ENCODE measurements around the gene KDM3B.
A peak's percentile ranks its signal among the peaks of the same experiment; 100 is the strongest.

Gene KDM3B

DNA sequence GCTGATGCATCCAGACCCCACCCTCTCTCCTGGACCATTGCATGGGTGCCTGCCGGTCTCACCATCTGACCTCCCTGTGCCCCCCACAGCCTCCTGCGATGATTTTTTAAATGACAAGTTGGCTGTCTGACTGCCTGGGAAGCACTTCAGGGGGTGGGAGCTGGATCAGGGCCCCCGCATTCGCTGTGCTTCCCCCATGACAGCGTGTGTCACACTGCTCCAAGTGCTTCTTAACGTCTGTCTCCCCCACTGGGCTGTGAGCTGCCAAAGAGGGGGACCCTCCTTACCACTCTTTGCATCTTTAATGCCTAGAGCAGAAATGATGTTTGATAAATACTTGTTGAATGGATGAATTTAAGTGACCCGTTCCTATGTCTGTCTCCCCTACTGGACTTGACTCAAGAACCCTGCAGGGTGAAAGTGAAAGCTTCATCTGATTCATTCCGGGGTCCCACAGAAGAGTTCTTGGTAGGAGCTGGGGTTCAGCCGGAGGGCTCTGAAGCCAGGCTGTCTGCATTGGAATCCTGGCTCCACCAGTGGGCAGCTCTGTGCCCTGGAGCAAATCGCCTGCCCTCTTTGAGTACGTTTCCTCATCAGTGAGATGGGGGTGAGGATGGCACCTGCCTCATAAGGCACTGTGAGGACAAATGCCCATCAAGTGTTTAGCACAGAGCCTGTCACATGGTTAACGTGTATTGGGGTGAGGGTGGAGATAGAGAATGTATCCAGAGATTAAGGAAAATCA is 105.2 kb downstream of the KDM3B start:
- no peak for TF ChIP-seq POLR2A (IDR thresholded peaks at IDR 0.05; ENCODE audit: low read length)
- DNase-seq, result no peak

DNA sequence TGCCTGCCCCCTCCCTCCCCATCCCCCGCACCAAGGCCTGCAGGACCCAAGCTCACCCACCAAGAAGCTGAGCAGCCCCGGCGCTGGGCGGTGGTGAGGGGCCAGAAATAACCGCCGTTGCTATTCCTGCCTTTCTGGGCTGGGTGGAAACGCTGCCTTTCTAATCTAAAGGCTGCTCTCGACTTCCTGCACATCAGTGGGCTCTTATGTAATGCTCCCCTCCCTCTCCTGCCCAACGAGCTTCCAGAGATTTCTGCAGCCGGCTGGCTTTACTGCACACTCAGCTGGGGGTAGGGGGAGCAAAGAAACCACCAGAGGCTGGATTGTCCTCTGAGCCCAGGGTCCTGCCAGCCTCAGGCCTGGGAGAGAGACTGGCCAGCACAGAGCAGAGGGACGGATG is 105.9 kb downstream of the KDM3B start:
- no peak for DNase-seq
- no peak for TF ChIP-seq GATA1 (IDR thresholded peaks at IDR 0.05; ENCODE audit: low read depth, low read length)
- TF ChIP-seq POLR2A (IDR thresholded peaks at IDR 0.05; ENCODE audit: low read length), result no peak

DNA sequence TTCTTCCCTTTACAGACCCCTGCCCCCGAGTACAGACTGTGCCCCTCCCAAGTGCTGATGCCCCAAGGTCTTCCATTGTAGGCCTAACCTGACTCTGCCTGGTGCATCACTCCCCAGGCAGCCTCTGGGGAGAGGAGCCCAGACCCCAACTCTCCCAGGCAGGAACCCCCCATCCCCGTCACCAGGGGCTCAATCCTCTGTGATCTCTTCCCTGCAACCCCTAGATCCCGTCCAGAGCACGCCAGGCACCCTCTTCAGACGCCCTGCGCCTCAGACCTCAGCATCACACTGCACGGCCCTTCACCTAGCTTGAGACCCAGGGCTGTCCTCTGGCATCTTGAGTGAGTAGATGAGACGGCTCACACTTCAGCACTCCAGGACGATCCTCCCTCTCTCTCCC is 106.4 kb downstream of the KDM3B start:
- no peak for DNase-seq
- TF ChIP-seq GATA1 (IDR thresholded peaks at IDR 0.05; ENCODE audit: low read depth, low read length), result no peak
- TF ChIP-seq POLR2A (IDR thresholded peaks at IDR 0.05; ENCODE audit: low read length), result no peak

DNA sequence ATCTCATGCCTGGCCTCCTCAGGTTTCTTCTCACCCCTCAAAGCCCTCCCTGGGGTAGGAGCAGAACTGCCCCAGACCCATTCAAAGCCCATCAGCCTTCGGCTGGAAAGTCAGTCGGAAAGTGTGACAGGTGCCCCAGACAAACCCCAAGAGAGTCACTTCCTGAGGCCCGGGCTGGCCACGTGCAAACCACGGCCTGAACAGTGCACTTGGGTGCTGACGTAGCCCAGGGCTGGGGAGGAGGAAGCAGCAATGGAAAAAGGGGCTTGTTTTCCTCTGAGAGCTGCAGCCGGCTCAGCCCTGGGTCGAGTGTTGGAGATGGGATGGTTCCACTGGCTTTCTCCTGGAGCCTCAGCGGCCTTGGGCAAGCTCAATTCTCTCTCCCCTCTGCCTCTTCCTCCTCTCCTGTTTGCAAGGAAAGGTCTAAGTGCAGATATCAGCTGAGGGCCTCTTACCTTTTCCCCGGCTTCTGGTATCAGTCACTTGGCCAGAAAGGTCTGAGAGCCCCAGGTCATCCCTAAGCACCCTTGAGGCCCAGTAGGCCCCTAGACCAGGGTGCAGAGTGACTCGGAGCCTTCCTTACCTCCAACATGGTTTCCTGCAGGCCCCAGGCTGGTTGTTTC is 106.9 kb downstream of the KDM3B start:
- DNase-seq, result no peak
- TF ChIP-seq POLR2A (IDR thresholded peaks at IDR 0.05; ENCODE audit: low read length) (peak; percentile 22), GATA1 (IDR thresholded peaks at IDR 0.05; ENCODE audit: low read depth, low read length) (no peak)

DNA sequence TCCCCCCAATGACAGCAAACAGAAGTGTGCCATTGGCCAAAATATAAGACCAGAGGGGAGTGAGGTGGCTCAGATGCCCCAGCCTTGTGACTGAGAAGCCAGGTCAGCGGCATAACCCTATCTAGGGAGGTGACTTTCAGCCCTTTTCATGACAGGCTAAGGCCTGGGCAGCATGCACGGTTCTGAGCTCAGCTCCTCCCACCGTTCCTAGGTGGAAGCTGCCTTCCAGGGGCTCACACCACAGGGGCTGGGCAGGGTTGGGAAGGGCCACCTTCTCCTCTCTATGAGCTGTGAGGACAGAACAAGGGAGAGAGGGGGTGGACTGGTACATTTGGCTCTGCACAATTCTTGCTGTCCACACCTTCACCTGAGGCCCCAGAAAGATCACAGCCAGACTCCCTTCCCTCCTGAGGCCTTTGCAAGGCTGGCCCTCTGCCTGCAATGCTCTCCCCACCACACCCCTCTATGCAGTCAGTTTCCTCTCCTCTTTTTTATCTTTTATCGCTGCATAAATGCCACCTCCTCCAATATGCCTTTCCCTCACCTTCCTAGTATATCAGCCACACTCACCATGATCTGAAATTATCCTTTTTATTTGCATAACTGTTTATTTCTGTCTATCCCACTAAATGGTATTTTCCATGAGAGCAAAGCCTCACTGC is 107.7 kb downstream of the KDM3B start:
- TF ChIP-seq POLR2A (IDR thresholded peaks at IDR 0.05; ENCODE audit: low read length) (no peak), GATA1 (IDR thresholded peaks at IDR 0.05; ENCODE audit: low read depth, low read length) (no peak)
- DNase-seq, result peak in 1 of 2 experiments; percentile 27

DNA sequence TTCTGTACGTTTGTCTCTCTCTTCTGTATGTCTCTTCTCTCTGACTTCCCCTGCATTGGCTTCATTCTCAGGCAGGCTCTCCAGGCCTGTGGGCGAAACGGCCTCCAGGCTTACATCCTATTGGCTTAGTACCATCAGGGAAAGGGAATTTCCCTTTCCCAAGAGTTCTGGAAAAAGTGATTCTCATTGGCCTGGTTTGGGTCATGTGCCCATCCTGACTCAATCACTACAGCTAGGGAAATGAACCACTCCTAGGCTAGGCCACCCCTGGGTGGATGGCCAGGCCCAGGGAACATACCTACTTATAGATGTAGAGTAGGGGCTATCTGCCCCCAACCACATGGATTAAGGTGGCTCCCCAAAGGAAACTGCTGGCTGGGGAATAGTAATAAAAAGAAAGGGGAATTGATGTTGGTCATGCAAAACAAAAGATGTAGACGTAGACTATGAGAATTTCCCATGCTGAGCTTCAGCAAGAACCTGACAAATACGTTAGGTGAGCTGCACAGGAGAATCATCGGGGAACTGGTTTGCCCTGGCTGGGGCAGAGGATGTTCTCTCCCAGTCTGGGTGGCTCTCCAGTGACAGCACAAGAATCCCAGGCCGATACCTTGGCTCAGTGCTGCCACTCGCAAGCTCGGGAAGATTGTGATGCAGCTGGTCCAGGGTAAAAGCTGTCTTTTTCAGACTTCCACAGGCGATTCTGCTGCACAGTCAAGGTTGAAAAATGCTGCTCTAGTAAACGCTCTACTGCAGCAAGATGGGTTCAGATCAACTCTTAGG is 109.0 kb downstream of the KDM3B start:
- no peak for DNase-seq
- TF ChIP-seq POLR2A (IDR thresholded peaks at IDR 0.05; ENCODE audit: low read length) (no peak), GATA1 (IDR thresholded peaks at IDR 0.05; ENCODE audit: low read depth, low read length) (no peak)

DNA sequence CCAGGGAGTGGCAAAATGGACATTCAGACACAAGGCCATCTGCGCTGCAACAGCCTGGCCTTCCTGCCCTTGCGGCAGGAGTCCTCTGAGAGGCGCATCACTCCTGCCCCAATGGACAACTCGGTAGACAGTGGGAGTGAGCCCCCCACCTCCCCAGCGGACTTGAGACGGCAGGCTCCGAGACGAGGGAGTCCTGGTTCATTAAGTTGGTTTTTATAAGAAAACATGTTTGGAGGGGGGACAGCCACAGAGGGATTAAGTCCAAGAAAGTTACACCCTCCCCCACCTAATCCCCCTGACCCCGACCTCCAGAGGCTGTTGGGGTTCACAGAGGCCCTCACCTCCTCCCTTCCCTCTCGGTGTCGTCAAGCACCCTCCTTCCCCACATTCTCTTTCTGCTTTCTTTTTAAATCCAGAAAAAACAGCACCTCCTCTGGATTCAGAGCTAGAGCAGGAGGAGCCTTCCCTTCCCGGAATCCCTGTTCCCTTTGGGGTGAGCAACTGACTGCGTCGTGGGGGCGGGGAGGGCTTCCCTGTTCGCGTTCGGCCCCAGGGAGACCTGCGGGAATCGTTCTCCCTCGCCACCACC is 111.0 kb downstream of the KDM3B start:
- TF ChIP-seq GATA1 (IDR thresholded peaks at IDR 0.05; ENCODE audit: low read depth, low read length) (no peak), POLR2A (IDR thresholded peaks at IDR 0.05; ENCODE audit: low read length) (no peak)

DNA sequence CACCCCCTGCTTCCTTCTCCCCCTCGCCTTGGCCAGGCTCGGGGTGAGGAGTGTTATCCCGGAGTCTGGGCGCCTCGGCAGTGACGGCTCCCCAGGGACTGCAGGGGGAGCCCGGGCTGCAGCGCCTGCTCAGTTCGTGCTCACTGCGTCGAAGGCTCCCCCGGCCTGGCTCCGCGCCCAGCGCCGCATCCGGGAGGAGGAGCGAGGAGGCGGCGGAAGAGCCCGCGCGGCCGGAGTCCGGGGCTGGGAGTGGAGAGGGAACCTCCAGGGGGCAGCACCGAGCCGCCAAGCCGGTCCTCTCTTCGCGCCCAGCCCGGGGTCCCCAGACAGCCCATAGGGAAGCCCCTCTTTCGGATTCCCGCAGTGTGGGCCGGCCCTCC is 111.5 kb downstream of the KDM3B start:
- peak; percentile 95 to 99 for DNase-seq
- TF ChIP-seq GATA1 (IDR thresholded peaks at IDR 0.05; ENCODE audit: low read depth, low read length) (no peak), POLR2A (IDR thresholded peaks at IDR 0.05; ENCODE audit: low read length) (no peak)

More for the DNA sequence above, 111.0 kb downstream of the KDM3B start:
- no peak for DNase-seq

DNA sequence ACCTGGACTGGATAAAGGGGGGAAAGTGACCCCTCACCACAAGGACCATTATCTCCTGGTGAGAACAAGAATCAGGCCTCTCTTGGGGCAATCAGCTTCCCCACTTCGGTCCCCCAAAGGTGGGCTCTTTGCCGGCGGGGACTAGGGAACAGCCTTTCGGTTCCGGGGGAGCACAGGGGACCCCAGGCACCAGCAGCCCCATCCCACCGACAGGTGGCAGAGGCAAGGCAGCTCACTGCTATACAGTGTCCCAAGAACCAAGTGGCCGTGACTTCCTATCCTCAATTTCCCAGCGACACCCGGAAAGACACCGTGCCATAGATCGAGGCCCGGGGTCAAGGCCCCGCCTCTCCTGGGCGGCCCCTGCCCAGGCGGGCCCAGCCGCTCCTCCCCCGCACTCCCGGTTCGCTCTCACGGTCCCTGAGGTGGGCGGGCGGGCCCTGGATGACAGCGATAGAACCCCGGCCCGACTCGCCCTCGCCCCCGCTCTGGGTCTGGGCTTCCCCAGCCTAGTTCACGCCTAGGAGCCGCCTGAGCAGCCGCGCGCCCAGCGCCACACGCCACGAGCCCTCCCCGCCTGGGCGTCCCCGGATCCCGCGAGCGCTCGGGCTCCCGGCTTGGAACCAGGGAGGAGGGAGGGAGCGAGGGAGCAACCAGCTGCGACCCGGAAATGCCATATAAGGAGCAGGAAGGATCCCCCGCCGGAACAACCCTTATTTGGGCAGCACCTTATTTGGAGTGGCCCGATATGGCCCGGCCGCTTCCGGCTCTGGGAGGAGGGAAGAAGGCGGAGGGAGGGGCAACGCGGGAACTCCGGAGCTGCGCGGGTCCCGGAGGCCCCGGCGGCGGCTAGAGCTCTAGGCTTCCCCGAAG is 112.1 kb downstream of the KDM3B start:
- DNase-seq, result peak; percentile 98 to 99
- TF ChIP-seq POLR2A (IDR thresholded peaks at IDR 0.05; ENCODE audit: low read length), result peak; percentile 70
- TF ChIP-seq GATA1 (IDR thresholded peaks at IDR 0.05; ENCODE audit: low read depth, low read length), result no peak

DNA sequence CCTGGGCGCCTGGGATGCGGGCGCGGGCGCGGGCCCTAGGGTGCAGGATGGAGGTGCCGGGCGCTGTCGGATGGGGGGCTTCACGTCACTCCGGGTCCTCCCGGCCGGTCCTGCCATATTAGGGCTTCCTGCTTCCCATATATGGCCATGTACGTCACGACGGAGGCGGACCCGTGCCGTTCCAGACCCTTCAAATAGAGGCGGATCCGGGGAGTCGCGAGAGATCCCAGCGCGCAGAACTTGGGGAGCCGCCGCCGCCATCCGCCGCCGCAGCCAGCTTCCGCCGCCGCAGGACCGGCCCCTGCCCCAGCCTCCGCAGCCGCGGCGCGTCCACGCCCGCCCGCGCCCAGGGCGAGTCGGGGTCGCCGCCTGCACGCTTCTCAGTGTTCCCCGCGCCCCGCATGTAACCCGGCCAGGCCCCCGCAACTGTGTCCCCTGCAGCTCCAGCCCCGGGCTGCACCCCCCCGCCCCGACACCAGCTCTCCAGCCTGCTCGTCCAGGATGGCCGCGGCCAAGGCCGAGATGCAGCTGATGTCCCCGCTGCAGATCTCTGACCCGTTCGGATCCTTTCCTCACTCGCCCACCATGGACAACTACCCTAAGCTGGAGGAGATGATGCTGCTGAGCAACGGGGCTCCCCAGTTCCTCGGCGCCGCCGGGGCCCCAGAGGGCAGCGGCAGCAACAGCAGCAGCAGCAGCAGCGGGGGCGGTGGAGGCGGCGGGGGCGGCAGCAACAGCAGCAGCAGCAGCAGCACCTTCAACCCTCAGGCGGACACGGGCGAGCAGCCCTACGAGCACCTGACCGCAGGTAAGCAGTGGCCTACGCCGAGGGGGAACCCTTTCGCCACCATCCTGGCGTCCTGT is 113.0 kb downstream of the KDM3B start, which contains the start of gene EGR1:
Gene EGR1 (plus strand): TSS at position 219 of the 864 bp plus-strand sequence. CDS start 283 bp downstream, at position 502.
- DNase-seq, result peak; percentile 95 to 97
- no peak for TF ChIP-seq GATA1 (IDR thresholded peaks at IDR 0.05; ENCODE audit: low read depth, low read length)
- TF ChIP-seq POLR2A (IDR thresholded peaks at IDR 0.05; ENCODE audit: low read length), result peak; percentile 77

DNA sequence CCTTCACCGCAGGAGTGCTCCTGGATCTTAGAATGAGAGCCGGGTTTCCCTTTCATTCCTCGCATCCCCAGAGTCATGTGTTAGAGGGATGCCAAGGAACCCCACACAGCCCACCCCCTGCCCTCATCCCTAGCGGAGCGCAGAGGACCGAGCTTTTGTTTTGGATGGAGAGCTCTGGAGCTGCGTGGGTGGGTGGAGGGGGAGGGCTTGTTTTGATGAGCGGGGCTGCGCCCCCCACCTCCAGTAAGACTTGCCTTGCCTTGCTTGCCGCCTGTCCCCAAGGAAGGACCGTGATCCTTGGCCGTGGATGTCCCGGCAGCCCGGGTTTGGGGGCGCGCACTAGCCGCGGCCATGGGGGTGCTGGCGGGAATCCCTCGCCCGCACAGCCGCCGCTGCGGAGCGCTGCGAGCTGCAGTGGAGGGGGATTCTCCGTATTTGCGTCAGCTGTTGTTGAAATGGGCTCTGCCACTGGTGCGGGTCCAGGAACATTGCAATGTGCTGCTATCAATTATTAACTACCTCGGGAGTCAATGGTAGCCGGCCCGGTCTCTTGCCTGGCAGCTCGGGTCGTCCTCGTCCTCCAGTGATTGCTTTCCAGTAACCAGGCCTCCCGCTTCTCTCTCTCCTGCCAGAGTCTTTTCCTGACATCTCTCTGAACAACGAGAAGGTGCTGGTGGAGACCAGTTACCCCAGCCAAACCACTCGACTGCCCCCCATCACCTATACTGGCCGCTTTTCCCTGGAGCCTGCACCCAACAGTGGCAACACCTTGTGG is 113.8 kb downstream of the KDM3B start:
- no peak for TF ChIP-seq GATA1 (IDR thresholded peaks at IDR 0.05; ENCODE audit: low read depth, low read length)
- TF ChIP-seq POLR2A (IDR thresholded peaks at IDR 0.05; ENCODE audit: low read length), result no peak
- peak in 1 of 2 experiments; percentile 72 for DNase-seq

All from erythroblast (primary cell).